Adrenal gland (tissue), 5 donors: ENCODE results near the gene GTPBP4.

Experiments used
- POLR2A ChIP-seq, 2 donors: fragments of 450-650 bp; IDR thresholded peaks; one replicate each; pipeline ENCODE4 v1.6.1; 2017; ENCODE audit warnings: antibody characterized with exemption in 2 of 2, mild to moderate bottlenecking in 2 of 2, moderate library complexity in 1 of 2
- TF ChIP-seq, protein P1 (sequence below), 6 experiments: fragments of 450-650 bp in 4 of 6; fragments of 200-600 bp in 2 of 6; sonication (generic) in 1 of 6; IDR thresholded peaks; 1 replicate in 5 of 6; 2 replicates in 1 of 6; pipeline versions ENCODE4 v1.5.1 to v1.8.0; 2016 to 2021; ENCODE audit warnings: antibody characterized with exemption in 6 of 6, mild to moderate bottlenecking in 2 of 6, moderate library complexity in 1 of 6
- donor health status: DM: no; HTN: no; CAD: no.

DNA sequence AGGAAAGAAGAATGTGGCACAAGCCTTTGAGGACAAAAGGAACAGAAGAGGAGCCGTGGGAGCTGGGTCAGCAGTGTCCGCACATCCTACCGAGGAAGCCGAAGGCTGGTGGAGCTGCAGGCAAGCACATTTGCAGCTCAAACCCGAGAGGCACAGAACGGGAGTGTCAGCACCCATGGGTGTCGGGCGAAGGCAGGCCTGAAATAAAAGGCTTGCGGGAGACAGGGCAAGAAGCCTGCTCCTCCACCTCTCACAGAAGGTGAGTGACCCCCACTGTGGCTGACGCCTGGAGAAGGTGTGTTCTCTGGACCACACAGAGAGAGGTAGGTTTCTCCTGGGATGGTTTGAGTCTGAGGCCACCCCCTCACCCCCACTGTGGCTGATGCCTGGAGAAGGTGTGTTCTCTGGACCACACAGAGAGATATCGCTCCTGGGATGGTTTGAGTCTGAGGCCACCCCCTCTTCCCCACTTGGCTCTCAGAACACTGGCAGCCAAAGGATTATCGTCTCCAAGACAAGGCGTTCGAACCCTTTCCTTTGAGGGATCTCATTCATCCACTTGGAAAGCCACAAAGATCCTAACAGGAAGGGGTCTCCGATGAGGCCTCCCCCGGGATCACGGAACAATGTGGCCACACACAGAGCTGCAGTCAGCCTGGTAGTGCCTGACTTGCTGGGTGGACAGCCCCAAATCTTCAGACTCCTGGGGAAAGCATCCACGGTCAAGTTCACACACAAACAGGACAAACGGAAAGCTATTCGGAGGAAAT, 21.6 kb upstream of the GTPBP4 start:
- TF ChIP-seq, protein P1, sequence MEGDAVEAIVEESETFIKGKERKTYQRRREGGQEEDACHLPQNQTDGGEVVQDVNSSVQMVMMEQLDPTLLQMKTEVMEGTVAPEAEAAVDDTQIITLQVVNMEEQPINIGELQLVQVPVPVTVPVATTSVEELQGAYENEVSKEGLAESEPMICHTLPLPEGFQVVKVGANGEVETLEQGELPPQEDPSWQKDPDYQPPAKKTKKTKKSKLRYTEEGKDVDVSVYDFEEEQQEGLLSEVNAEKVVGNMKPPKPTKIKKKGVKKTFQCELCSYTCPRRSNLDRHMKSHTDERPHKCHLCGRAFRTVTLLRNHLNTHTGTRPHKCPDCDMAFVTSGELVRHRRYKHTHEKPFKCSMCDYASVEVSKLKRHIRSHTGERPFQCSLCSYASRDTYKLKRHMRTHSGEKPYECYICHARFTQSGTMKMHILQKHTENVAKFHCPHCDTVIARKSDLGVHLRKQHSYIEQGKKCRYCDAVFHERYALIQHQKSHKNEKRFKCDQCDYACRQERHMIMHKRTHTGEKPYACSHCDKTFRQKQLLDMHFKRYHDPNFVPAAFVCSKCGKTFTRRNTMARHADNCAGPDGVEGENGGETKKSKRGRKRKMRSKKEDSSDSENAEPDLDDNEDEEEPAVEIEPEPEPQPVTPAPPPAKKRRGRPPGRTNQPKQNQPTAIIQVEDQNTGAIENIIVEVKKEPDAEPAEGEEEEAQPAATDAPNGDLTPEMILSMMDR (IDR thresholded peaks at IDR 0.05) = no peak
- no peak for TF ChIP-seq POLR2A (IDR thresholded peaks at IDR 0.05)
